NOMO-1 (cell line): ENCODE results near the gene FNIP1.
"Not testable (repeated sequence)": the region's sequence is repeated elsewhere in the genome, so short reads cannot be mapped to it uniquely, and the experiment has no call there.

Source experiments
- DNase-seq, 2 experiments: peaks; one replicate each; lab custom pipeline; 2025; ENCODE audit not compliant: unreplicated experiment in 2 of 2; lab: John Stamatoyannopoulos, UW

FNIP1 gene

DNA sequence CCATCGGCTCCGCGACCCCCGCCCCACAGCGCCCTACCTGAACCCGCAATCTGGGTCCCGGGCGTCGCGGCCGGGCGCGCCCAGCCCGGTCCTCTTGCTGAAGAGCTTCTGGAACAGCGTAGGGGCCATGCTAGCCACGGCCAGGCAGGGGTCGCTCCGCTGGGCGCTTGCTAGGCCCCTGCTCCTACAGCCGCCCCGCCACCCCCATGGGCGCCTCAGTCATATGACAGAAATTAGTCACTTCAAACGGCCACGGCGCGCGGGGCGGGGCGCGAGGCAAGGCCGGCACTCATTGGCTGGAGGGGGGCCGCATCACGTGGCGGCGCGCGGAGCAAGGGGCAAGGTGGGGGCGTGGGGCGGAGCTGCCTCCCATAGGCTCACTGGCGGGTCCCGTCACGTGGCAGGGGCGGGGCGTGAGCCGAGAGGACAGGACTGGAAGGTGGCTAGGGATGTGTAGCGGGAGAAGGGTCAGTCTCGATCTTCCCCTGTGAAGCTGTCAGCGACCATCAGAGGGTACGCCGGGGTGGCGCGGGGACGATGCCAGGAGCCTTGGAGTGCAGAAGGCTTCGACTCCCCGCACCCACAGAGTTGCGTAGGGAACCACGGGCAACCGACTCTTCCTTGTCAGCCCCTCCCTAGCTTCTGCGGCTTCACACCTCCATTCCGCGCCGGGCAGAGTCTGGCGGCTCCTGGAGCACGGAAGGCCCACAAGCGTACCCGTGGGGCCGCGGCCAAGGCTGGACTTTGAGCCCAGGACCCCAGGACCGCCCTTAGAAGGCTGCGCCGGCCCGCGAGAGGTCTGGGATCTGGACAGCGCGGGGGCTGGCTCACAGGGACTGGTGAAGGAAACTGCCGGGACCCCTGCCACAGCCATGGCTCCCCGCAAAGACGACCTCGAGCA lies at the start of gene FNIP1:
FNIP1 (minus strand) TSS at position 225 of the 901 bp plus-strand sequence; CDS start at position 129, 96 bp downstream.
- DNase-seq = peak; percentile 93 to 99

DNA sequence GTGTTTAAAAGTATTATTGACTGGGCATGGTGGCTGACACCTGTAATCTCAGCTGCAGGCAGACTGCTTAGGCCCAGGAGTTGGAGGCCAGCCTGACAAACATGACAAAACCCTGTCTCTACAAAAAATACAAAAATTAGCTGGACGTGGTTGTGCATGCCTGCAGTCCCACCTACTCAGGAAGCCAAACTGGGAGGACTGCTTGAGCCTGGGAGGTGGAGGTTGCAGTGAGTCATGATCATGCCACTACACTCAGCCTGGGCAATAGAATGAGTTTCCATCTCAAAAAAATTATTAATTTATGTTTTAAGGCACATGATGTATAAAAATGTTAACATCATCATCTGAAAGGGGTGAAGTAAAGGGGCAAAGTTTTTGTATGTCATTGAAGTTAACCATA lies 49.7 kb upstream of the FNIP1 start:
- DNase-seq = no peak

DNA sequence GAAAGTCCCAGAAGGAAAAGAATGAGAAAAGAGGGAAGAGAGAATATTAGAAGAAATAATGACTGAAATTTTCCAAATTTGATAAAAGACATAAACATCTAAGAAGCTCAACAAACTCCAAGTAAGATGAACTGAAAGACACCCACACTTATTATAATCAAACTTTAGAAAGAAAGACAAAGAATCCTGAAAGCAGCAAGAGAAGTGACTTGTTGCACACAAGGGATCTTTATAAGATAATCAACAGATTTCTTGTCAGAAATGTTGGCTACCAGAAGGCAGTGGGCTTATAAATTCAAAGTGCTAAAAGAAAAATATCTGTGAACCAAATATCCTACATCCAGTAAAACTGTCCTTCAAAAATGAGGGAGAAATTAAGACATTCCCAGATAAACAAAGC lies 49.0 kb upstream of the FNIP1 start:
- no peak for DNase-seq

DNA sequence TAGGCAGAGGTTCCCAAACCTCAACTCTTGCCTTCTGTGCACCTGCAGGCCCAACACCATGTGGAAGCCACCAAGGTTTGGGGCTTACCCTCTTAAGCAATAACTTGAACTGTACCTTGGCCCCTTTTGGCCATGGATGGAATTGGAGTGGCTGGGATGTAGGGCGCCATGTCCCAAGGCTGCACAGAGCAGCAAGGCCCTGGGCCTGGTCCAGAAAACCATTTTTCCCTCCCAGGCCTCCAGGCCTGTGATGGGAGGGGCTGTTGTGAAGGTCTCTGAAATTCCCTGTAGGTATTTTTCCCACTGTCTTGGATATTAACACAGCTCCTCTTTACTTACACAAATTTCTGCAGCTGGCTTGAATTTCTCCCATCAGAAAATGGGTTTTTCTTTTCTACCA lies 46.2 kb upstream of the FNIP1 start:
- not testable (repeated sequence) for DNase-seq

DNA sequence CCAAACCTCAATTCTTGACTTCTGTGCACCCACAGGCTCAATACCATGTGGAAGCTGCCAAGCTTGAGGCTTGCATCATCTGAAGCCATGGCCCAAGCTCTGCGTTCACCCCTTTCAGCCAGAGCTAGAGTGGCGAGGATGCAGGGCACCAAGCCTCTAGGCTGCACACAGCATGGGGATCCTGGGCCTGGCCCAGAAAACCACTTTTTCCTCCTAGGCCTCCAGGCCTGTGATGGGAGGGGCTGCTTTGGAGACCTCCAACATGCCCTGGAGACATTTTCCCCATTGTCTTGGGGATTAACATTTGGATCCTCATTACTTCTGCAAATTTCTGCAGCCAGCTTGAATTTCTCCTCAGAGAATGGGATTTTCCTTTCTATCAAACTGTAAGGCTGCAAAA lies 35.9 kb upstream of the FNIP1 start:
- not testable (repeated sequence) for DNase-seq

DNA sequence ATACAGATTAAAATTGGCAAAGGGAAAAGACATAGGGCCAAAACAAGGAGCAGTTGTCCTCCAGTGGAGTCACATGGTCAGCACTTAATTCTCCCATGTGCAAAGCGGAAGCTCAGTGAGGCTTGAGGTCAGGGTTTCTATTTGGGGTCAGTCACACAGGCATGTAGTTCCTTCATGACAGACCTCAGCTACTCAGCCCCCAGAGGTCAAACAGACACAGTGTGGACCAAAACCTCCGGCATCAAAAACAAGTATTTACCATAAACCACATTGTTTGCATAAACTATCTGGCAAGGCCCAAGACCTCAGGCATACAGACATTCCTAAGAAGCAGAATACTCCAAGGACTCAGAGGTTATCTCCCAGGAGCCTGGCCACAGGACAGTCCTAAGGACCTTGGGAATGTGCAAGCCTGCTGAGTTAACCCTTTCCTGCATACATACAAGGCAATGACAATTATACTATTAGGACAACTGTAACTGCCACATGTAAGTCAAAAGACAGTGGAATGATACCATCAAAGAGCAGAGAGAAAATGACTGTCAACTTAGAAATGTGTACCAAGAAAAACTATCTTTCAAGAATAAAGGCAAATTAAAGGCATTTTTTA lies 28.7 kb upstream of the FNIP1 start:
- DNase-seq = no peak

DNA sequence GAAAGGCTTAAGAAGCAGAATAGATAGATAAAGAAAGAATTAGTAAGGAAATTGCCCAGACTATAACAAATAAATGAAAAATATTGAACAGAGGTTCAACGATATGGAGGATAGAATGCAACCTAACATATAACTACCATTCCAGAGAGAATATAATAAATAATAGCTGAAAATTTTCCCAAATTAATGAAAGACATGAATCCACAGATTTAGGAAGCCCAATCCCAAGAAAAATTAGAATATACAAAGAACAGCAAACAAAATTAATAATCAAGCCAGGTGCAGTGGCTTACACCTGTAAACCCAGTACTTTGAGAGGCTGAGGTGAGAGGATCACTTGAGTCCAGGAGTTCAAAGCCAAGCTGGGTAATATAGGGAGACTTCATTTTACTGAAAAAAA lies 27.8 kb upstream of the FNIP1 start:
- DNase-seq = no peak

DNA sequence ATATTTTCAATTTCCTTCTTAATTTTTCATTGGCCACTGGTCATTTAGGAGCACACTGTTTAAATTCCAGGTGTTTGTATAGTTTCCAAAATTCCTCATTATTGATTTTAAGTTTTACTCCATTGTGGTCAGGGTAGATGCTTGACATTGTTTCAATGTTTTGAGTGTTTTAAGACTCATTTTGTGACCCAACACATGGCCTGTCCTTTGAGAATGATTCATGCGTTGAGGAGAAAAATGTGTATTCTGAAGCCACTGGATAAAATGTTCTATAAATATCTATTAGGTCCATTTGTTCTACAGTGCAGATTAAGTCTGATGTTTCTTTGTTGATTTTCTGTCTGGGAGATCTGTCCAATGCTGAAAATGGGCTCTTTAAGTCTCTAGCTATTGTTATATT lies 24.4 kb upstream of the FNIP1 start:
- no peak for DNase-seq

DNA sequence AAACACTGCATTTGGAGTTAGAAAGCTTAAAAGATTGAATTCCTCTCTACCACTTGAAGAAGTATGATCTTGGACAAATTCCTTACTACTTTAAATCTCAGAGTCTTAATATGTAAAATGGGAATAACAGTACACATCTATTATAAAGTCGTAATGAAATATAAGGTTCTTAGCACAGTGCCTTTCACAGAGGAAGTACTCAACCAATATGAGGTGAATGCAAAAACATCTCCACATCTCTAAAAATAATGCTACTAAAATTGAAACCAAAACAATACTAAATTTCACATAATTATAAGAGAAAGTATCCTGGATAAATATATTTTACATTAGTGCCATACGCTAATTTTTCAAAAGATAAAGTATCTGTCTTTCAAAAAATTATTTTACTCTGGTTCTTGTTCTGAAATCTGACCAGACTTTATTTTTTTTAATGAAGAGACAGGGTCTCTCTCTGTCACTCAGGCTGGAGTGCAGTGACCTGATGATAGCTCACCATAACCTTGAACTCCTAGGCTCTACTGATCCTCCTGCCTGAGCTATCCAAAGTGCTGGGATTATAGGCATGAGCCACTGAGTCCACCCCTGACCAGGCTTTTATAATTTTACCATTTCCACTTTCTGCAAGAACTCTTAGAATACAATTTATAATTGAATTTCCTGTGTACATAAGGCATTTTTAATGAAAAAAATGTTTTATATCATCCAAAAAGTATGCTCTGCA lies 21.3 kb upstream of the FNIP1 start:
- DNase-seq = no peak

DNA sequence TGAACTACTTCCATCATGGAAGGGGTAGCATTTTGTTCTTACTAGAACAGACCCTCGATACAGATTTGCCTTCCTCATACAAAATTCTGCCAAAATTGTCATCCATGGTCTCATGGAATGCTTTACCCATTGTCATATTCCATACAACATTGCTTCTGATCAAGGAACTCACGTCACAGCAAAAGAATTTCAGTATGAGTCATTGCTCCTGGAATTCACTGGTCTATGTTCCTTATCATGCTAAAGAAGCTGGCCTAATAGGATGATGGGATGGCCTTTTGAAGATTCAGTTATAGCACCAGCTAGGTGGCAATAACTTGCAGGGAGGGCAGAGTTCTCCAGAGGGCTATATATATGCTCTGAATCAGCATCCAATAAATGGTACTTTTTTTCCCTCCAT lies 18.2 kb upstream of the FNIP1 start:
- no peak for DNase-seq

DNA sequence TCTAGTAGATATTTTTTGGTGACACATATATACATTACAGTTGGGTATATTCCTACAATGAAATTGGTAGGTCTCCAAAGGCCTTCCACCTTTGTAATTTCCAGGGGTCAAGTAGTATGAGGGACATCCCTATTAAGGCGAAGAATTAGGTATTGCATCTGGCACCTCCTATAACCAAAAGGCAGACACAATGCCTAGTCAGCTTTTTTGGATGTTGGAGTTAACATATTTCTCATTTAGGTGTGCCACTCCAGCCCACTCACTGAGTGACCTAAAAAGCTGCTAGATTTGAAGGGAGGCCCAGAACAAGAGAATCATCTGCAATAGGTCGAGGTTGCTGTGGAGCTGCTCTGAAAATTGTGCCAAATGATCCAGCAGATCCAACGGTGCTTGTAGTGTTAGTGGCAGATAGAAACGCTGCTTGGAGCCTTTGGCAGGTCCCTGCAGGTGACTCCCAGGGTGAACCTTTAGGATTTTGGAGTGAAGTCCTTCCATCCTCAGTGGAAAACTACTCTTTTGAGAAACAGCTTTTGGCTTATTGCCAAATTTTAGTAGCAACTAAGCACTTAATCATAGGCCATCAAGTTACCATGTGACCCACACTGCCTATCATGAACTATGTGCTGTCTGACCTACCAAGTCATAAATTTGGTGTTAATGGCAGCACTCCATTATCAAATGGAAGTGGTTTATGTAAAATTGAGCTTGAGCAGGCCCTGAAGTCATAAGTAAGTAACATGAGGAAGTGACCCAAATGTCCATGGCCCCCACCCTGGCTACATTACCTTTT lies 15.7 kb upstream of the FNIP1 start:
- DNase-seq = peak in 1 of 2 experiments; percentile 6

DNA sequence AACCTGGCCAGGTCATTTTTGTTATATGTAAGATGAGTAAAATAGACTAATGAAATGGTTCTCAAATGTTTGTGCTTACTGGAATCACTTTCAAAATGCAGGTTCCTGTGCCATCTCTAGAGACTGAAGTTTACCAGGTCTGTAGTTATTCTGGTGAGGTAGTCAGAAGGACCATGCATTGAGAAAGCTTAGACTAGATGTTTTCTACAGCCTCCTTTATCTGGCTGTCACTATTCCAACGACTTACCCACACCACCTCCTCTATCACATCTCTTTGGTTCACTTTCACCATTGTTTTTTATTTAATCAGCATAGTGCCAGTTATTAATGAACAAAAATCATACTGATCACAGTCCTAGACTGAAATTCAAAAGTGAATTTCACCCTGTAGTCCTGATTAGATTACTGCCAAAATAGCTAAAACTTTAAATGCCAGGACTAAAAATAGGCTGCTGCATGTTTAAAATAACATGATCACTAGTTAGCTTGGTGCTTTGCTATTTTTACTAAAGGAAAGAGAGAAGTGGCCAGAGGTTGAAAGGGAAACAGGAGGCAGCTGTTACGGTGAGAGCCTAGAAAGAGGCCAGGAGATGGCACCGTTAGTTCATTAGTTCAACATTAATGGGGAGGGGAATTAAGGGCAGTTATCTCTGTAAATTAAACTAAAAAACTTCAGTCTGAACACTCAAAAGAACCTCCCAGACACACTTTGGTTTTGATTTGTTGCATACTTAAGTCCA lies 13.9 kb upstream of the FNIP1 start:
- DNase-seq = peak; percentile 7 to 35

DNA sequence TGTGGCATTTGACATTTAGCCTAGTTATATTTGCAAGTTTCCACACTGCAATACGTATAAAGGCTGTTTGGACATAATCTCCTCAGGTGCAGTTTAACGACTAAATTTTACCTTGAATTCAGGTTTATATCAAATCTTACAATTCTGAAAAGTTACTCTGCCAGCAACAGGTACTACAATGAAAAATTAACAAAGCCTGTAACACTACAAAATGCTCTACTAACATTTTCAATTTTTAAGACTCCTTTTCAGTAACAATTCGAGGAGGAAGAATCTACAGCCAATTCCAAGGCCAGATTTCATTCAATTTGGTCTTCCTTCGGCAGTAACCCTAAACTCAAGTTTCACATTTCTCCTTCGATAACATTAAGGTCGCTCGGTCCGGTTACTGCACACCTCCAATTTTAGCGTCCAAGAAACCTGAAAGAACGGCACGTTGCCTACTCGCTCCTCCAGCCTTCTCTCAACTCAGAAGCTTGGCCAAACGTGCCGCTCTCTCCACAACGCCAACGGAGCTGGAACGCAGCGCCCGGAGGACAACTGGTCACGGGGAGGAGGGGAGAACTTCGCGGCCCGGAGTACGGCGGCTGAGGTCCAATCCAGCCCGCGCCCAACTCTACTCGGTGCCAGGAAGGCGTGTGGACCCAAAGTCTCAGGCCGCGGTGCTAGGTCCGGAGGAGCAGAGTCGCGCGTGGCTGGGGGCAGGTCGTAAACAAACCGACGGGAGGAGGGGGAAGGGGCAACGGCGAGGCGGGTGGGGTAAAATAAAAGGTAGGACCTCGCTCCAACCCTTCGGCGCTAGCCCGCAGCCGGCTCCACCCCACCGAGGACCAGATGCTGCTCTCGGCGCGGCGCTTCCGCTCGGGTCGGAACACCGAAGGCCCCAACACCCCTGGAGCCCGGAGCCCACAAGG lies 681 bp downstream of the FNIP1 start:
- DNase-seq = peak; percentile 38 to 44

DNA sequence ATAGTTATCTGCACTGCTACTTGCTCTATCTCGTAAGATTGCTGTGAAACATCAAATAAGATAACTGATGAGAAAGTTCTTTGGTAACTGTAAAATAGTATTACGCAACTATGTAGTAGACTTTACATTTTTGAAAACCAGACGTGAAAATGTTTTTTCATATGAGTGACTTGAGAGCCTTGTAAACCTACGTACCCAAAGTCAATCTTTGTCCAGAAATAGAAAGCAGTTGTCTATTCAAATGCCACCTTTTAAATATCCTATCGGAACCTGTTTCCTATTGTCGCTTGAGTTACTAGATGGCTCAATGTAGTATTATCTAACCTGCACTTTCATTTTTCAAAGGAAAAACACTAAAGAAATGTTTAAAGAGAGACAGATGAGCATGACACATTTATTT lies 1.6 kb downstream of the FNIP1 start:
- peak in 1 of 2 experiments; percentile 38 for DNase-seq

DNA sequence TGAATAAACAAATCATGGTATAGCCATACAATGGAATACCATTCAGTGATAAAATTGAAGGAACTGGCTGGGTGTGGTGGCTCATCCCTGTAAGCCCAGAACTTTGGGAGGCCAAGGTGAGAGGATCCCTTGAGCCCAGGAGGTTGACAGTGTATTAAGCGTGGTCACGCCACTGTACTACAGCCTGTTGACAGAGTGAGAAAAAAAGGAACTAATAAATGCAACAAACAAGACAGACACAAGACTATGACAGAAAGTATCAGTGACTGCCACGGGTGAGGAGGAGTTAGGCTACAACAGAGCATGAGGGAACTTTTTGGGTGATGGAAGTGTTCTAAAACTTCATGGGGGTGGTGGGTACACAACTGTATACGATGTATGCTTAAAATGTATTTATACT lies 2.2 kb downstream of the FNIP1 start:
- peak; percentile 2 to 38 for DNase-seq

DNA sequence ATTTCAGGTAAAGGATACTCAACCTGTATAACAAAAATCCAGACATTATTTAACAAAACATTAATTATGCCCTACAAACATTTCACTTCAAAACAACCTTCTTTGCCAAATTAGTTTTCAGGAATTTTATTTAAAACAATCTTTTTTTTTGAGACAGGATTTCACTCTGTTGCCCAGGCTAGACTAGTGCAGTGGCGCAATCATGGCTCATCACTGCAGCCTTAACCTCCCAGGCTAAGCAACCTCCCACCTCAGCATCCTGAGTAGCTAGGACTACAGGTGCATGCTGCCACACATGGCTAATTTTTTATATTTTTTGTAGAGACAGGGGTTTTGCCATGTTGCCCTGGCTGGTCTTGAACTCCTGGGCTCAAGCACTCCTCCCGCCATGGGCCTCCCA lies 3.9 kb downstream of the FNIP1 start:
- DNase-seq = no peak

DNA sequence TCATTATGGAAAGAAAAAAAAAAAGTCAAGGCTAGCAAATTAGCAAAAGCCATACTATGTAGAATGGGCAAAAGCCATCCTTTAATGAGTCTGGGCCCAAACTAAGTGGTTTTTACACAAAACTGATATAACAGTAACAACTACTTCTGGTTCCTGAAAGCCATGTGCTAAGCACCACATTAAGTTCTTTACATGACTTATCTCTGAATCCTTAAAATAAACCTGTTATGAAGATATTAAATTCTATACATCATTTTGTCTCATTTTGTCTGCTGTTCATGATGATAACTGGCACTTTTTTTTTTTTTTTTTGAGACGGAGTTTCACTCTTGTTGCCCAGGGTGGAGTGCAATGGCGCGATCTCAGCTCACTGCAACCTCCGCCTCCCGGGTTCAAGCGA lies 5.0 kb downstream of the FNIP1 start:
- no peak for DNase-seq

DNA sequence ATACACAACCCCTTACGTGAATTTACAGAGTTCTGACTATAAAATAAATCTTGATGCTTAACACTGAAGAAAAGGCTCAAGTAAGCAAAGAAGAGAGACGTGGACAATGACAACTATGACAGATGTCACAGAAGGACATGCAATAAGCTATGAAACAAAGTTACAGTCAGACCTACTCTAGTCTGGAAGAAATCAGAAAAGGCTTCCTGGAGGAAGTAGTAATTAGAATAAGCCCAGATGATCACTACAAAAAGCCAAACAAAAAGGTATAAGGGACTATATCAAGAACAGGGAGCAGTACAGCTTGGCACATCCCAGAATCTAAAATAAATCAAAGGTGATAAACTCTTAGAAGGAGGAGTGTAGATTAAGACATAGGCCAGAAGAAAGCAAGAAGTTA lies 6.3 kb downstream of the FNIP1 start:
- no peak for DNase-seq

DNA sequence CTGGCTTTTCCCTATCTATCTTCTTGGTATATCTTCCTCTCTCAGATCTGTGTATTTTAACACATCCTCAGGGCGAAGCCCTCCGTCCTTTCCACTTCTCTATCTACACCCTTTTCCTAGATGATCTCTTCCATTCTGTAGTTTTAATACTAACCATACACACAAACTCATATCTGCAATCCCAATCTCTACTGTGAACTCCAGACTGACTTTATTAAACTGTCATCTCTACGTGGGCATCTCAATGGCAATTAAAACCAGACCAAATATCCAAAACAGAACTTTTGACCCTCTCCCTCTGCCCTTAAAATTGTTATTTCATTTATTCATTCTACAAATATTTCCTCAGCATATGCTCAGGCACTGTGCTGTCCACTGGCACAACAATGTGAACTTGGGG lies 7.1 kb downstream of the FNIP1 start:
- DNase-seq = no peak
